Smooth muscle cell (in vitro differentiated cells): ENCODE measurements around the gene ELOVL6. TPM values are rescaled to one million over a fixed set of nuclear protein-coding genes. Genes with fewer than 3 reads are reported as not detected.
"Not testable (repeated sequence)": the region's sequence is repeated elsewhere in the genome, so short reads cannot be mapped to it uniquely, and the experiment has no call there.

Experiments used
- DNase-seq: peaks from one replicate; lab custom pipeline; 2025; ENCODE audit not compliant: unreplicated experiment; lab: John Stamatoyannopoulos, UW
- H2AFZ ChIP-seq: fragments of 200-600 bp; sonication (generic); 2 replicates; pipeline ENCODE4 v1.6.0; 2016; ENCODE audit warnings: antibody characterized with exemption, low read depth, mild to moderate bottlenecking
- H3F3A ChIP-seq: fragments of 200-600 bp; sonication (generic); 2 replicates; pipeline ENCODE4 v1.6.0; 2017; ENCODE audit warnings: antibody characterized with exemption, low read depth
- H3K27ac ChIP-seq: fragments of 200-600 bp; sonication (generic); 2 replicates; pipeline ENCODE4 v1.5.1; 2016; ENCODE audit warnings: low read depth, mild to moderate bottlenecking
- H3K27me3 ChIP-seq: fragments of 200-600 bp; sonication (generic); 2 replicates; pipeline ENCODE4 v1.6.1; 2016; ENCODE audit warnings: low read depth, mild to moderate bottlenecking
- H3K36me3 ChIP-seq: fragments of 200-600 bp; sonication (generic); 2 replicates; pipeline ENCODE4 v1.5.1; 2016; ENCODE audit warnings: low read depth
- H3K4me1 ChIP-seq: fragments of 200-600 bp; sonication (generic); 2 replicates; pipeline ENCODE4 v1.5.1; 2016; ENCODE audit warnings: low read depth
- H3K4me2 ChIP-seq: fragments of 200-600 bp; sonication (generic); 2 replicates; pipeline ENCODE4 v1.6.0; 2016; ENCODE audit warnings: mild to moderate bottlenecking
- H3K4me3 ChIP-seq: fragments of 200-600 bp; sonication (generic); 2 replicates; pipeline ENCODE4 v1.5.1; 2016; ENCODE audit warnings: mild to moderate bottlenecking
- H3K79me2 ChIP-seq: fragments of 200-600 bp; sonication (generic); 2 replicates; pipeline ENCODE4 v1.6.0; 2016; ENCODE audit warnings: low read depth, mild to moderate bottlenecking
- H3K9ac ChIP-seq: fragments of 200-600 bp; sonication (generic); 2 replicates; pipeline ENCODE4 v1.6.0; 2016; ENCODE audit warnings: low read depth
- H3K9me3 ChIP-seq: fragments of 200-600 bp; sonication (generic); replicated peaks from 2 replicates; pipeline ENCODE4 v1.5.1; 2016; ENCODE audit warnings: low read depth
- H4K20me1 ChIP-seq: fragments of 200-600 bp; sonication (generic); 2 replicates; pipeline ENCODE4 v1.6.0; 2016; ENCODE audit warnings: low read depth
- CTCF ChIP-seq: fragments of 200-600 bp; sonication (generic); IDR thresholded peaks from 2 replicates; pipeline ENCODE4 v1.5.1; 2017; ENCODE audit warnings: borderline replicate concordance, mild to moderate bottlenecking, antibody characterized with exemption; ENCODE audit not compliant: insufficient read depth, poor library complexity, severe bottlenecking
- WGBS: methylation state at CpG from one replicate; pipeline ENCODE4 v1.1.7; 2016; ENCODE audit warnings: low lambda C conversion rate; 5-methylcytosine and 5-hydroxymethylcytosine counted together
- polyA plus RNA-seq: library from polyadenylated mRNA; unstranded; fragments of >200 nt; fragmentation: Nextera tagmentation; extraction: Ambion mirVana; gene quantifications from 2 replicates; pipeline ENCODE4 v1.2.1, GENCODE V29; 2016
- total RNA-seq: library from RNA; depleted of rRNA; stranded (reverse); fragments of >200 nt; gene quantifications from 2 replicates; pipeline ENCODE4 v1.2.3, GENCODE V29; 2014

ELOVL6 gene
- total and polyA plus RNA-seq, 2 experiments from 2014 or later, result 7.8 to 11.6 TPM

GRCh38 chr4:110046588-110047049 is 151.8 kb downstream of the ELOVL6 start:
- Histone ChIP-seq H3K9me3 (no peaks in the 10 kb centered on the region), H3K36me3 (no peaks in the 10 kb centered on the region), H3K79me2 (no peaks in the 10 kb centered on the region), H3K27me3 (no peaks in the 10 kb centered on the region), H3K27ac (no peak overlapping the region), H3K4me1 (peaks cover 9% of the 10 kb centered on the region), H3K9ac (no peak overlapping the region), H4K20me1 (no peaks in the 10 kb centered on the region), H3K4me2 (no peak overlapping the region), H3F3A (peaks cover 4% of the 10 kb centered on the region), H3K4me3 (no peak overlapping the region), H2AFZ (no peak overlapping the region)
- TF ChIP-seq CTCF, result no peak
- DNase-seq, result no peak
- WGBS, result 69% methylated on average over 5 of the region's 5 CpGs

- Histone ChIP-seq H3K36me3 (no peaks in the 10 kb centered on the region), H3K79me2 (no peaks in the 10 kb centered on the region), H3K4me1 (peaks cover 9% of the 10 kb centered on the region), H3K4me3 (no peak overlapping the region), H3K9me3 (no peaks in the 10 kb centered on the region), H3K4me2 (peak overlapping the region; percentile 40), H4K20me1 (no peaks in the 10 kb centered on the region), H2AFZ (no peak overlapping the region), H3F3A (peaks cover 6% of the 10 kb centered on the region), H3K27me3 (no peaks in the 10 kb centered on the region), H3K27ac (no peak overlapping the region), H3K9ac (no peak overlapping the region)
- DNase-seq, result no peak
- TF ChIP-seq CTCF, result no peak
- WGBS, result 44% methylated on average over 13 of the region's 13 CpGs
Measured at GRCh38 chr4:110042545-110043517, 155.6 kb downstream of the ELOVL6 start.

GRCh38 chr4:110041735-110042134 is 156.7 kb downstream of the ELOVL6 start:
- Histone ChIP-seq H3K4me1 (peaks cover 9% of the 10 kb centered on the region), H3K4me2 (no peak overlapping the region), H3K27ac (no peak overlapping the region), H3F3A (peaks cover 6% of the 10 kb centered on the region), H3K36me3 (no peaks in the 10 kb centered on the region), H2AFZ (no peak overlapping the region), H3K4me3 (no peak overlapping the region), H3K27me3 (no peaks in the 10 kb centered on the region), H4K20me1 (no peaks in the 10 kb centered on the region), H3K79me2 (no peaks in the 10 kb centered on the region), H3K9me3 (no peaks in the 10 kb centered on the region), H3K9ac (no peak overlapping the region)
- TF ChIP-seq CTCF, result no peak
- DNase-seq, result no peak
- WGBS, result 19% methylated on average over 1 of the region's 1 CpG

- H3K9me3 ChIP-seq, H3K9ac ChIP-seq, H3F3A ChIP-seq, H3K36me3 ChIP-seq, H2AFZ ChIP-seq, H3K79me2 ChIP-seq, H3K27ac ChIP-seq, H4K20me1 ChIP-seq, H3K27me3 ChIP-seq, H3K4me3 ChIP-seq, DNase-seq, H3K4me1 ChIP-seq, H3K4me2 ChIP-seq: not testable (repeated sequence)
- 96% methylated on average over 11 of the region's 11 CpGs for WGBS
Measured at GRCh38 chr4:110039164-110039563, 159.3 kb downstream of the ELOVL6 start.
